ENCODE measurements around the gene GNPDA1.
A peak's percentile ranks its signal among the peaks of the same experiment; 100 is the strongest.

The GNPDA1 gene

GRCh38 chr5:141989720-141990119, 23.1 kb downstream of the GNPDA1 start:
- DNase-seq: no peak

GRCh38 chr5:141986072-141986471, 26.8 kb downstream of the GNPDA1 start:
- no peak for DNase-seq

GRCh38 chr5:141982626-141983025, 30.2 kb downstream of the GNPDA1 start:
- no peak for DNase-seq

- DNase-seq: no peak
These were observed 34.4 kb downstream of the GNPDA1 start for GRCh38 chr5:141978389-141978788.

GRCh38 chr5:141976176-141976575, 36.7 kb downstream of the GNPDA1 start:
- DNase-seq: no peak

- DNase-seq: no peak
These were observed 38.8 kb downstream of the GNPDA1 start for GRCh38 chr5:141973871-141974595.

- DNase-seq: no peak
These were observed 42.8 kb downstream of the GNPDA1 start for GRCh38 chr5:141969783-141970771.

- peak; percentile 90 for DNase-seq
These were observed 43.8 kb downstream of the GNPDA1 start, which contains the start of gene RNF14 for GRCh38 chr5:141968914-141969608. Gene RNF14 (plus strand): TSS chr5:141969105. CDS start chr5:141973589, 4,484 bp downstream.

- DNase-seq: no peak
These were observed 45.9 kb downstream of the GNPDA1 start for GRCh38 chr5:141966963-141967333.

GRCh38 chr5:141966275-141966962, 46.4 kb downstream of the GNPDA1 start:
- DNase-seq: no peak

- DNase-seq: no peak
These were observed 47.8 kb downstream of the GNPDA1 start for GRCh38 chr5:141965071-141965470.

GRCh38 chr5:141963701-141964100, 49.1 kb downstream of the GNPDA1 start:
- no peak for DNase-seq

GRCh38 chr5:141961466-141961865, 51.4 kb downstream of the GNPDA1 start:
- DNase-seq: no peak

- peak; percentile 69 for DNase-seq
These were observed 52.1 kb downstream of the GNPDA1 start for GRCh38 chr5:141960449-141961323.

GRCh38 chr5:141960018-141960417, 52.8 kb downstream of the GNPDA1 start:
- DNase-seq: no peak

GRCh38 chr5:141958546-141959172, 54.2 kb downstream of the GNPDA1 start:
- DNase-seq: no peak

- DNase-seq: no peak
These were observed 54.7 kb downstream of the GNPDA1 start, which contains the start of gene PCDH12 for GRCh38 chr5:141958113-141958512. Gene PCDH12 (minus strand): TSS chr5:141958202. CDS start chr5:141957851, 351 bp downstream.

GRCh38 chr5:141957367-141957996, 55.3 kb downstream of the GNPDA1 start:
- no peak for DNase-seq

GRCh38 chr5:141954194-141954593, 58.6 kb downstream of the GNPDA1 start:
- no peak for DNase-seq

- DNase-seq: no peak
These were observed 60.8 kb downstream of the GNPDA1 start for GRCh38 chr5:141952020-141952419.
